OCI-LY1 (cell line): ENCODE results near the gene MAPK9.

Source experiments
- EZH2 ChIP-seq: fragments of 200-600 bp; sonication (generic), shearing (Covaris generic); IDR thresholded peaks from 2 replicates; pipeline ENCODE4 v1.8.0; 2017; ENCODE audit warnings: borderline replicate concordance, mixed run types, mild to moderate bottlenecking, antibody characterized with exemption, low read length, moderate library complexity, mixed read lengths
- TF ChIP-seq, protein P1 (sequence below): fragments of 200-600 bp; sonication (generic), shearing (Covaris generic); IDR thresholded peaks from 2 replicates; pipeline ENCODE4 v1.5.1; 2017; ENCODE audit warnings: mild to moderate bottlenecking, antibody characterized with exemption, low read length, moderate library complexity, mixed read lengths

DNA sequence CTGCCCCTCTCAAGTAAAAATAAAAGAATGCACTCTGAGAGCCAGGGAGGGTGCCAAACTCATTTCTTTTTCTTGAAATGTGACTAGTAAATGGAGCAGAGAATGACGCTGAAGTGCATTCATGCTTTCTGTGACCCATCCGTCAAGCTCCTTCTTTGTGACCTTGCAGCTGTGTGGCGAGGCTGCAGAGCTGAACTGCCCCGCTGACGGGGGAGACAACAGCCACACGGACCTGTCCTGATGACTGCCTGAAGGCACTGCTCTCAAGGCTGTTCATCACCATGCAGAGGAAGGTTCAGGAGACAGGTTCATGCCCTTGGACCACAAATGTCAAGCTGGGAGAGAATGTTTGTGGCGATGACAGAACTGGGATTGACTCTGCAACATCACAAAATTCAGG, 61.9 kb downstream of the MAPK9 start:
- no peak for TF ChIP-seq EZH2
- TF ChIP-seq, protein P1, sequence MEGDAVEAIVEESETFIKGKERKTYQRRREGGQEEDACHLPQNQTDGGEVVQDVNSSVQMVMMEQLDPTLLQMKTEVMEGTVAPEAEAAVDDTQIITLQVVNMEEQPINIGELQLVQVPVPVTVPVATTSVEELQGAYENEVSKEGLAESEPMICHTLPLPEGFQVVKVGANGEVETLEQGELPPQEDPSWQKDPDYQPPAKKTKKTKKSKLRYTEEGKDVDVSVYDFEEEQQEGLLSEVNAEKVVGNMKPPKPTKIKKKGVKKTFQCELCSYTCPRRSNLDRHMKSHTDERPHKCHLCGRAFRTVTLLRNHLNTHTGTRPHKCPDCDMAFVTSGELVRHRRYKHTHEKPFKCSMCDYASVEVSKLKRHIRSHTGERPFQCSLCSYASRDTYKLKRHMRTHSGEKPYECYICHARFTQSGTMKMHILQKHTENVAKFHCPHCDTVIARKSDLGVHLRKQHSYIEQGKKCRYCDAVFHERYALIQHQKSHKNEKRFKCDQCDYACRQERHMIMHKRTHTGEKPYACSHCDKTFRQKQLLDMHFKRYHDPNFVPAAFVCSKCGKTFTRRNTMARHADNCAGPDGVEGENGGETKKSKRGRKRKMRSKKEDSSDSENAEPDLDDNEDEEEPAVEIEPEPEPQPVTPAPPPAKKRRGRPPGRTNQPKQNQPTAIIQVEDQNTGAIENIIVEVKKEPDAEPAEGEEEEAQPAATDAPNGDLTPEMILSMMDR, result no peak
